GM18505 (cell line): ENCODE measurements around the gene ADH6.
"Not testable (repeated sequence)": the region's sequence is repeated elsewhere in the genome, so short reads cannot be mapped to it uniquely, and the experiment has no call there.

Source experiments
- ATAC-seq: cut with Tn5 transposase; IDR thresholded peaks from one replicate; pipeline ENCODE4 v1.9.1; 2021; ENCODE audit not compliant: unreplicated experiment
- POLR2A ChIP-seq: IDR thresholded peaks from 4 replicates; pipeline ENCODE4 v1.6.1; 2011; ENCODE audit warnings: borderline replicate concordance; ENCODE audit not compliant: insufficient read depth, insufficient read length; ENCODE audit errors: extremely low read depth

The ADH6 gene

GRCh38 chr4:99219072-99219471 lies at the start of gene ADH6:
Gene ADH6 (minus strand): TSS chr4:99219246. CDS start chr4:99219152, 94 bp downstream.
- no peak for ATAC-seq

DNA sequence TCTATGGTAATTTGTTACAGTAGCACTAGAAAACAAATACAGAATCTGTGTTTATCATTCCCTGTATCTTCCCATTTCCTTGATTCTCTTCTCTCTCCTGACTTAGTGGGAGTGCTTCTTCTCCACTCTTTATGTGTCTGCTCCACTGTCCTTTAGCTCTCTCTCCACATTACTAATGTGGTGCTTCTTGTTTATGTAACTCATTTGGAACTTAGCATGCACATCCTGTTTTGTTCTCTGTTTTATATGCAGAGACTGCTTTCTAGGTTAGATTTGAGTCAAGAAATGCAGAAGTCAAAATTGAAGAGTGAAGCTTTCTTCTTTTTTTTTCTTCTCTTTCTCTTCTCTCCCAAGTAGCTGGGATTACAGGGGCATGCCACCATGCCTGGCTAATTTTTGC lies 45.9 kb upstream of the ADH6 start:
- no peak for ATAC-seq
- TF ChIP-seq POLR2A = no peak

More at GRCh38 chr4:99219072-99219471, at the start of gene ADH6:
- TF ChIP-seq POLR2A = no peak

DNA sequence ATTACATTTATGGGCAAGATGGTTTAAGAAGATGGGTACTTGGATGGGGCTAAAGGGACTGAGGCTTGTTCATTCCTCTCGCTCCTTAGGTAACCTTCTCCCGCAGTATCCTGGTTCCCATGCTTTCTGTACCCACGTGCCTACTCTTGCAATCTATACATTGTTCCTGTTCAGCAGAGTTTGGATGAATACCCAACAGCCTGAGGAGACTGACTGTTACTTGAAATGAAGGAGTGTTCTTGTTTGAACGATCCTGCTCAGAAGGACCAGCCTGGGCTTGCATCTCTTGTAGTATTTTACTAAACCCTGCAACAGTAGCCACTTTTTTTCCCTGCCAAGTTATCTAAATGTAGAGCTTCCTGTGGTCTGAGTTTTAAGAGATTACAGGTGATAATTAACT lies 33.7 kb upstream of the ADH6 start:
- no peak for TF ChIP-seq POLR2A
- no peak for ATAC-seq

DNA sequence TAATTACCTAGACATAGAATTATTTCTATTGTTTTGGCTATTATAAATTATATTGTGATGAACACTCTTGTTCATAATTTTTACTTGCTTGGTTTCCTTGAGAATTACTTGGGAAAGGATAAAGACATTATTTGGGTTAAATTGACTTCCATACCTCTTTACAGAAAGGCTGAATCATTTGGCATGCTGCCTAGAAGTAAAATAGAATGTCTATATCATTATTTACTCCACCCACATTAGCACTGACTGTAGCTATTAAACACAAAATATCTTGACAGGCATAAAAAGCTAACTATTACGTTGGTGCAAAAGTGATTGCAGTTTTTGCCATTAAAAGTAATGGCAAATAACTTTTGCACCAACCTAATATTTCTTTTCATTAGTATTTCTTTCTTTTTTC lies 29.7 kb upstream of the ADH6 start:
- no peak for ATAC-seq
- TF ChIP-seq POLR2A = no peak

DNA sequence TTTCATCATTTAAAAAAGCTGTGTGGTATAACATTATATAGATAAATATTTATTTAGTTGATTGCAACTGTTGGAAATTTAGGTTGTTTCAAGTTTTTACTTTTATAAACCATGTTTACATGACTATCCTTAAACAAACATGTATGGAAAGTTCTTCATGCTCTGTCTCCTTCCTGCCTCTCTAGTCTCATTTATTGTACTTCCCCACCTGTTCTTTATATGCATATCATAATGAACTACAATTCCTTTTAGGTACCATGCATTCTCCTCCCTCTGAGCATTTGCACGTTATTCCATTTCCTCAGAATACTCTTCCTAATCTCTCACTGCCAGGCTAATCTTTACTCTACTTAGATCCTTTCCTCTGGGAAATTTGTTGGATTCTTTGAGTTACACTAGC lies 16.9 kb upstream of the ADH6 start:
- ATAC-seq = no peak
- no peak for TF ChIP-seq POLR2A

DNA sequence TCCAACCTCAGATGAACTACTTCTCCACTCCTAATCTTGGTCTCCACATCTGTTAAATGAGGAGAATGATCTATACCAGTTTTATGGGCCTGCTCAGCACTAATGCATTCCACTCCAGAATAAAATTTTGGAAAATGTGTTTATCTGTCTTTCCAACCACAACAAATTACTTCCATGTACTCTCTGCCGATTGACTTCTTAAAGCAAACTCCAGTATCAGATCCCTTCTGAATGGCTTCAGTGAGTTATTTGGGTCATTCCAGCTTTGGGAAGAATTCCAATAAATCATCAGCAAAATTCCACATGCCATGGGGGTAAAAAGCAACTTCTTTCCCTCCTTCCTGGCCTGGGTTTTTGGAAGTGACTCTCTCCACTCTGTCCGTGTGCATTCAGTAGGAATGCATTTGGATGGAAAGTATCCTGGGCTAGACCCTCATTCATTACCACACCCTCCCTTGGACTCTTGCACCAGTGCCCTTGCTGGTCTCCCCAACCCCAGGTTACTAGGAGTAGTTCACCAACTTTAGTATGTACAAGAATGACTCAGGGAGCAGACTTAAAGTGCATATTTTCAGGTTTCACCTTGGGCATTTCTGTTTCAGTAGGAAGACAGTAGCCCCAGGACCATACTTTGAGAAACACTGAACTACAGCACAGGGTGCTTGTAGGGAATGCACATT lies 15.4 kb upstream of the ADH6 start:
- no peak for TF ChIP-seq POLR2A
- ATAC-seq = no peak

GRCh38 chr4:99233397-99233796 lies 14.4 kb upstream of the ADH6 start:
- ATAC-seq = not testable (repeated sequence)

GRCh38 chr4:99228706-99229105 lies 9.7 kb upstream of the ADH6 start:
- ATAC-seq = not testable (repeated sequence)

GRCh38 chr4:99227646-99228045 lies 8.6 kb upstream of the ADH6 start:
- not testable (repeated sequence) for ATAC-seq

DNA sequence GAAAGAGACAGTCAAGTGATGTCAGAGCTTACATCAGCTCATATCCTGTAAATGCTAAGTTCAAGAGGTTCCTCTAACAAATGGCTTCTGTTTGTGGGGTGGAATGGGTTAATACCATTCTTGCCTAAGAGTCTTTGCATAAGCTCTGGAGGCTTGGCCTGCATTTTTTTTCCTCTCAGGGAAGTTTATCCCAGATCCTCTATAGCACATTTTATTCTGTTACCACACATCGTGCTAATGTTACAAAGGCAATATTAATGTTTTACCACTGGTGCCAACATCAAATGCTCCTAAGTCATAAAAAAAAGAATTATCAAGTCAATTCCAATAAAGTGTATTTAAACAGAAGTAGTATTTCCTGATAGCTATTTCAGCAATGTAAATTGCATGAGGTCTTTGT lies 2.9 kb upstream of the ADH6 start:
- ATAC-seq = no peak
- no peak for TF ChIP-seq POLR2A

GRCh38 chr4:99219479-99219878 lies 433 bp upstream of the ADH6 start:
- no peak for TF ChIP-seq POLR2A
- ATAC-seq = no peak

DNA sequence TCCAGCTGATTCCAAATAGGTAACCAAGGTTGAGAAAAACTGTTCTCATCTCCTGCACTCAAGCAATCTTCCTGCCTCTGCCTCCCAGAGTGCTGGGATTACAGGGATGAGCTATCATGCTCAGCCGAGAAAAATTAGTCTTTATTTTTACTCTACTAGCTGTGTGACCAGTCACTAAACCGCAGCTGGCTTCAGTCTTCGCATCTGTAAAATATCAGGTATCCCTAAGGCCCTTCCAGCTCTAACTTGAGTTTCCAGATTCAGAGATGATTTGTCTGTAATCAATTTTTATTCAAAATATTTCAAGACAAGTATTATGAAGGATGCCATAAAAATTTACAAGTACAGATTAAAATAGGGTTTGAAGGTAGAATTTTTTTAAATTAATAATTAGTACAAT lies 3.5 kb downstream of the ADH6 start:
- TF ChIP-seq POLR2A = no peak
- no peak for ATAC-seq

DNA sequence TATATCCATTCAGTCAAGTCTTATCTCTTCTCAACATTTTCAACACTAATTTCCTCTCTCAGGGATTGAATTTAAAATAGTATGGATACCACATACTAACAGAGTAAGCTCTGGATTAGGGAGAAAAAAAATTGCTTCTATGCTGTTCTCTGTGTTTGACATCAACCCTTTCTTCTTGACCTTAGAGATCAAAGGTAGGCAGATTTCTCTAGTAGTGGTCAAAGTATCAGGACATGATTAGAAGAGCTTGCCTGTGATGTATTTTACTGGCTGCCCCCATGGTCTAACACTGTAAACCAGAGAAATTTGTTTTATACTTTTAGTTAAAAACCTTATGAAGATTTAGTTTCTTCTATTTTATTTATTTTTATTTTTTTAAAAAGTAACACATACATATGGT lies 8.3 kb downstream of the ADH6 start:
- no peak for ATAC-seq
- no peak for TF ChIP-seq POLR2A

DNA sequence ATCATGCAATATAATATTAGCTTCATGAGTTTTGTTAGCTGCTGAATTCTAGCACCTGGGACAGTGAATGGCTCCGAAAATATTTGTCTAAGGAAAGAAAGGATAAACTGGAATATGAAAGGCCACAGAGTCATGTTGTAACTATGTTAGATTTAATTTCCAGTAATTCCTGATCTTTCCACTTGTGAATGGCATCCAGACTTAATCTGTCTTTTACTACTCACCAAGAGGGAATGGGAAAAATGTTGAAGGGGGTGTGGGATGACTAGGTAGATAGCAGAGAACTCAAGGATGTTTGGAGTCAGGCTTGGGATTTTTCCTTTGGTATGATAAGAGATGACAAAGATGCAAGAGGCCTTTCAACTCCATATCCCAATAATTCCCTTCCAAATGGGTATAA lies 9.4 kb downstream of the ADH6 start:
- no peak for TF ChIP-seq POLR2A

GRCh38 chr4:99208719-99209075 lies 10.3 kb downstream of the ADH6 start:
- ATAC-seq = no peak
- no peak for TF ChIP-seq POLR2A

More for the DNA sequence above, 9.4 kb downstream of the ADH6 start:
- no peak for ATAC-seq

DNA sequence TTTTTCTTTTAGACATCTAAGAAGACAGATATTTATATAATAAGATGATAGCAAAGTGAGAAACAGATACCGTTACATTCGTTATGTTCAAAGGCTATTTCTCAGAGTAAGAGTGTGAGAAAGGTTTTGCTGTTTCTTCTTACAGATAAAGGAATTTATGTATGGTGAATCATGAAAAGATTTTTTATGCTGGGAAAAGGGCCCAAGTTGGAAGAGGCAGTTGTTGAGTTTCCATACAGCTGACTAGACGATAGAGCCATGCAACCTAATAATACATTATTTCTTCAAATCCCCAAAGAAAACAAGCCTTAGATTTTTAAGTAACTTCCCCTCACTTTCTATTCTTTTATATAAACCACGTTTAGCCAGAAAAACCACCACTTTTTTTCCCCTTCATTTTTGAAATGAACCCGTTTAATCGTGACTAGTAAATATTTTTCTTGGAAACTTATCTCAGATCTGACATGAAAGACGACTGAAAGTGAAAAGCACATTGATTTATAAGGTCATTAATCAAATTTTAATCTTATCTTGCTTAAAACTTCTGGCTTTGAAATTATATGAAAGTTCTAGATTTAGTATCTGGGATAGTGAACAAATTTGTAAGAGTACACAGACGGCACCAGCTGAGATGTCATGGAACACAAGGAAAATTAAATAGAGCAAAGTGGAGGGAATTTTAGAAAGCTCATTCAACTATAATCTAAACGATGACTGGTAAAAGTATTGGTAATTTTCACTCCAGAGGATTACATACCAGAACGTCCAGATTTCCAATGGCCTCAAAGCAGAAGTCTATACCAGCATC lies 10.9 kb downstream of the ADH6 start:
- TF ChIP-seq POLR2A = no peak
- no peak for ATAC-seq
